HepG2 (cell line): ENCODE data around the gene SLC34A3. TPM values are rescaled to one million over a fixed set of nuclear protein-coding genes. Genes with fewer than 3 reads are reported as not detected.
A peak's percentile ranks its signal among the peaks of the same experiment; 100 is the strongest.

Experiments
- CHD4 ChIP-seq: fragments of 200-600 bp; sonication (generic); IDR thresholded peaks from 2 replicates; pipeline ENCODE4 v1.7.0; 2017; ENCODE audit warnings: mild to moderate bottlenecking, low read length, borderline replicate concordance
- E2F5 ChIP-seq: sonication (generic); formaldehyde crosslinking; conservative IDR thresholded peaks from 2 replicates; pipeline ENCODE4 v1.4.0; 2020; ENCODE audit warnings: missing genetic modification reagents
- KAT2B ChIP-seq: fragments of 150-350 bp; IDR thresholded peaks from 2 replicates; pipeline ENCODE4 v1.6.1; 2014; ENCODE audit warnings: low read depth, low read length, borderline replicate concordance
- MXI1 ChIP-seq: IDR thresholded peaks from 3 replicates; pipeline ENCODE4 v1.6.1; 2012; ENCODE audit warnings: low read depth, low read length, inconsistent platforms, borderline replicate concordance
- NFIB ChIP-seq: sonication (generic); formaldehyde crosslinking; IDR thresholded peaks from 2 replicates; pipeline ENCODE4 v1.9.0; 2021; ENCODE audit warnings: missing genetic modification reagents, mild to moderate bottlenecking, borderline replicate concordance
- PAXIP1 ChIP-seq: sonication (generic); formaldehyde crosslinking; conservative IDR thresholded peaks from 2 replicates; pipeline ENCODE4 v1.4.0; 2020; ENCODE audit warnings: mild to moderate bottlenecking, missing genetic modification reagents, moderate library complexity
- SAP130 ChIP-seq: IDR thresholded peaks from 2 replicates; pipeline ENCODE4 v1.6.1; 2016; ENCODE audit warnings: low read depth
- SIN3B ChIP-seq: fragments of 150-350 bp; IDR thresholded peaks from 2 replicates; pipeline ENCODE4 v1.6.1; 2014; ENCODE audit warnings: low read length
- TAF1 ChIP-seq: sonication (generic); formaldehyde crosslinking; IDR thresholded peaks from 2 replicates; pipeline ENCODE4 v1.4.0; 2020; ENCODE audit warnings: missing genetic modification reagents
- ZBTB21 ChIP-seq: sonication (generic); formaldehyde crosslinking; IDR thresholded peaks from 2 replicates; pipeline ENCODE4 v1.4.0; 2020; ENCODE audit warnings: missing genetic modification reagents
- ZBTB26 ChIP-seq: IDR thresholded peaks from 2 replicates; pipeline ENCODE4 v1.6.1; 2016; ENCODE audit warnings: missing compliant biosample characterization, missing genetic modification reagents, borderline replicate concordance
- ZNF331 ChIP-seq: sonication (generic); formaldehyde crosslinking; IDR thresholded peaks from 2 replicates; pipeline ENCODE4 v1.4.0; 2020; ENCODE audit warnings: missing genetic modification reagents
- ZNF44 ChIP-seq: sonication (generic); formaldehyde crosslinking; IDR thresholded peaks from 2 replicates; pipeline ENCODE4 v1.5.1; 2020; ENCODE audit warnings: mild to moderate bottlenecking, missing genetic modification reagents
- polyA plus RNA-seq, 8 experiments: library from polyadenylated mRNA; depleted of rRNA in 3 of 8; stranded (reverse) in 7 of 8; unstranded in 1 of 8; fragments of >200 nt; fragmentation: Illumina TruSeq in 4 of 8; extraction: Trizol in 4 of 8; gene quantifications; 2 replicates each; pipeline versions ENCODE4 v1.2.1 to v1.2.3, GENCODE V29; 2011 to 2016; ENCODE audit warnings: low read depth in 4 of 8, missing spikeins in 1 of 8, mixed read lengths in 1 of 8; ENCODE audit not compliant: insufficient read depth in 1 of 8
- total RNA-seq, 5 experiments: library from RNA; depleted of rRNA; stranded (reverse); fragments of >200 nt; fragmentation: Illumina TruSeq; extraction: Trizol; gene quantifications; 2 replicates each; pipeline ENCODE4 v1.2.3, GENCODE V29; 2016; ENCODE audit warnings: low read depth in 1 of 5
- TF ChIP-seq, protein P1 (sequence below): sonication (generic); formaldehyde crosslinking; IDR thresholded peaks from one replicate; pipeline ENCODE4 v1.5.1; 2020; ENCODE audit warnings: mild to moderate bottlenecking, missing genetic modification reagents; ENCODE audit errors: not compliant biosample characterization

The SLC34A3 gene
- total and polyA plus RNA-seq, 2 of the 13 experiments (the other 11 are each of a cell fraction or from before 2014, with no cell fraction given): 0.07 to 1.0 TPM

- TF ChIP-seq, protein P1, sequence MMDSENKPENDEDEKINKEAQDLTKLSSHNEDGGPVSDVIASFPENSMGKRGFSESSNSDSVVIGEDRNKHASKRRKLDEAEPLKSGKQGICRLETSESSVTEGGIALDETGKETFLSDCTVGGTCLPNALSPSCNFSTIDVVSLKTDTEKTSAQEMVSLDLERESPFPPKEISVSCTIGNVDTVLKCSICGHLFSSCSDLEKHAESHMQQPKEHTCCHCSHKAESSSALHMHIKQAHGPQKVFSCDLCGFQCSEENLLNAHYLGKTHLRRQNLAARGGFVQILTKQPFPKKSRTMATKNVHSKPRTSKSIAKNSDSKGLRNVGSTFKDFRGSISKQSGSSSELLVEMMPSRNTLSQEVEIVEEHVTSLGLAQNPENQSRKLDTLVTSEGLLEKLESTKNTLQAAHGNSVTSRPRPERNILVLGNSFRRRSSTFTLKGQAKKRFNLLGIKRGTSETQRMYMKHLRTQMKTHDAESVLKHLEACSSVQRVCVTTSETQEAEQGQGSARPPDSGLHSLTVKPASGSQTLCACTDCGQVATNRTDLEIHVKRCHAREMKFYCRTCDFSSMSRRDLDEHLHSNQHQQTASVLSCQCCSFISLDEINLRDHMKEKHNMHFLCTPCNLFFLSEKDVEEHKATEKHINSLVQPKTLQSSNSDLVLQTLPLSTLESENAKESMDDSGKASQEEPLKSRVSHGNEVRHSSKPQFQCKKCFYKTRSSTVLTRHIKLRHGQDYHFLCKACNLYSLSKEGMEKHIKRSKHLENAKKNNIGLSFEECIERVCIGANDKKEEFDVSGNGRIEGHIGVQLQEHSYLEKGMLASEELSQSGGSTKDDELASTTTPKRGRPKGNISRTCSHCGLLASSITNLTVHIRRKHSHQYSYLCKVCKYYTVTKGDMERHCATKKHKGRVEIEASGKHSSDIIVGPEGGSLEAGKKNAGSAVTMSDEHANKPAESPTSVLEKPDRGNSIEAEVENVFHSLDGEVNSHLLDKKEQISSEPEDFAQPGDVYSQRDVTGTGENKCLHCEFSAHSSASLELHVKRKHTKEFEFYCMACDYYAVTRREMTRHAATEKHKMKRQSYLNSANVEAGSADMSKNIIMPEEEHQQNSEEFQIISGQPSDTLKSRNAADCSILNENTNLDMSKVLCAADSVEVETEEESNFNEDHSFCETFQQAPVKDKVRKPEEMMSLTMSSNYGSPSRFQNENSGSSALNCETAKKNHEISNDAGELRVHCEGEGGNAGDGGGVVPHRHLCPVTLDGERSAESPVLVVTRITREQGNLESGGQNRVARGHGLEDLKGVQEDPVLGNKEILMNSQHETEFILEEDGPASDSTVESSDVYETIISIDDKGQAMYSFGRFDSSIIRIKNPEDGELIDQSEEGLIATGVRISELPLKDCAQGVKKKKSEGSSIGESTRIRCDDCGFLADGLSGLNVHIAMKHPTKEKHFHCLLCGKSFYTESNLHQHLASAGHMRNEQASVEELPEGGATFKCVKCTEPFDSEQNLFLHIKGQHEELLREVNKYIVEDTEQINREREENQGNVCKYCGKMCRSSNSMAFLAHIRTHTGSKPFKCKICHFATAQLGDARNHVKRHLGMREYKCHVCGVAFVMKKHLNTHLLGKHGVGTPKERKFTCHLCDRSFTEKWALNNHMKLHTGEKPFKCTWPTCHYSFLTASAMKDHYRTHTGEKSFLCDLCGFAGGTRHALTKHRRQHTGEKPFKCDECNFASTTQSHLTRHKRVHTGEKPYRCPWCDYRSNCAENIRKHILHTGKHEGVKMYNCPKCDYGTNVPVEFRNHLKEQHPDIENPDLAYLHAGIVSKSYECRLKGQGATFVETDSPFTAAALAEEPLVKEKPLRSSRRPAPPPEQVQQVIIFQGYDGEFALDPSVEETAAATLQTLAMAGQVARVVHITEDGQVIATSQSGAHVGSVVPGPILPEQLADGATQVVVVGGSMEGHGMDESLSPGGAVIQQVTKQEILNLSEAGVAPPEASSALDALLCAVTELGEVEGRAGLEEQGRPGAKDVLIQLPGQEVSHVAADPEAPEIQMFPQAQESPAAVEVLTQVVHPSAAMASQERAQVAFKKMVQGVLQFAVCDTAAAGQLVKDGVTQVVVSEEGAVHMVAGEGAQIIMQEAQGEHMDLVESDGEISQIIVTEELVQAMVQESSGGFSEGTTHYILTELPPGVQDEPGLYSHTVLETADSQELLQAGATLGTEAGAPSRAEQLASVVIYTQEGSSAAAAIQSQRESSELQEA: no peak
- peak; percentile 56 for TF ChIP-seq PAXIP1
- TF ChIP-seq ZBTB26: no peak
- TF ChIP-seq TAF1 (CRISPR knock-in tag): no peak
- TF ChIP-seq ZNF331 (CRISPR knock-in tag): no peak
- TF ChIP-seq CHD4: no peak
- peak; percentile 65 for TF ChIP-seq SAP130
- TF ChIP-seq E2F5 (CRISPR knock-in tag): no peak
- TF ChIP-seq SIN3B: no peak
- no peak for TF ChIP-seq KAT2B
- TF ChIP-seq ZBTB21 (CRISPR knock-in tag): no peak
- TF ChIP-seq NFIB (CRISPR knock-in tag): no peak
- TF ChIP-seq ZNF44: no peak
- peak; percentile 34; the same call in 1 of the 3 replicates for TF ChIP-seq MXI1
Observed at GRCh38 chr9:137250329-137251193, 19.9 kb downstream of the SLC34A3 start (continued).
